Lower lobe of right lung (tissue), 2 donors: Measurements from ENCODE around the gene TBC1D19. TPM values are rescaled to one million over a fixed set of nuclear protein-coding genes. Genes with fewer than 3 reads are reported as not detected.

ENCODE experiments used
- ATAC-seq, 2 donors: fragments of 200-7000 bp; cut with Tn5 transposase; one replicate each; pipeline ENCODE4 v1.9.1; 2020 to 2022; ENCODE audit warnings: mild to moderate bottlenecking in 2 of 2, moderate library complexity in 2 of 2
- DNase-seq: peaks from one replicate; pipeline ENCODE4 v3.0.0-alpha.2; 2020
- H3K27ac ChIP-seq: fragments of 200-600 bp; one replicate; pipeline ENCODE4 v1.8.0; 2022
- H3K27me3 ChIP-seq: fragments of 200-600 bp; one replicate; pipeline ENCODE4 v1.8.0; 2022; ENCODE audit warnings: low read depth
- H3K36me3 ChIP-seq: fragments of 200-600 bp; one replicate; pipeline ENCODE4 v1.8.0; 2022; ENCODE audit warnings: mild to moderate bottlenecking
- H3K4me1 ChIP-seq: fragments of 200-600 bp; one replicate; pipeline ENCODE4 v1.8.0; 2022
- H3K4me3 ChIP-seq: fragments of 200-600 bp; one replicate; pipeline ENCODE4 v1.8.0; 2022; ENCODE audit warnings: mild to moderate bottlenecking
- H3K9me3 ChIP-seq: fragments of 200-600 bp; one replicate; pipeline ENCODE4 v1.8.0; 2022
- intact Hi-C: fragments of 100-400 bp; cut with DNase I; formaldehyde crosslinking; loops from one replicate; pipeline ENCODE4 v1.11.0; 2022
- total RNA-seq: library from RNA; stranded (reverse); fragmentation: NEBNext Ultra II Directional; extraction: Animal tissue kit (Norgen Biotek cat#: 25700); gene quantifications from one replicate; pipeline ENCODE4 v1.2.1, GENCODE V29; 2021
- TF ChIP-seq, protein P1 (sequence below): fragments of 200-600 bp; IDR thresholded peaks from one replicate; pipeline ENCODE4 v1.8.0; 2022; ENCODE audit warnings: antibody characterized with exemption, mild to moderate bottlenecking
- donor health status: DM: no; HTN: yes; CAD: no; lungs with severe emphysema.

The TBC1D19 gene
- total RNA-seq, 1 donor from 2014 or later = 12.5 TPM

- TF ChIP-seq, protein P1, sequence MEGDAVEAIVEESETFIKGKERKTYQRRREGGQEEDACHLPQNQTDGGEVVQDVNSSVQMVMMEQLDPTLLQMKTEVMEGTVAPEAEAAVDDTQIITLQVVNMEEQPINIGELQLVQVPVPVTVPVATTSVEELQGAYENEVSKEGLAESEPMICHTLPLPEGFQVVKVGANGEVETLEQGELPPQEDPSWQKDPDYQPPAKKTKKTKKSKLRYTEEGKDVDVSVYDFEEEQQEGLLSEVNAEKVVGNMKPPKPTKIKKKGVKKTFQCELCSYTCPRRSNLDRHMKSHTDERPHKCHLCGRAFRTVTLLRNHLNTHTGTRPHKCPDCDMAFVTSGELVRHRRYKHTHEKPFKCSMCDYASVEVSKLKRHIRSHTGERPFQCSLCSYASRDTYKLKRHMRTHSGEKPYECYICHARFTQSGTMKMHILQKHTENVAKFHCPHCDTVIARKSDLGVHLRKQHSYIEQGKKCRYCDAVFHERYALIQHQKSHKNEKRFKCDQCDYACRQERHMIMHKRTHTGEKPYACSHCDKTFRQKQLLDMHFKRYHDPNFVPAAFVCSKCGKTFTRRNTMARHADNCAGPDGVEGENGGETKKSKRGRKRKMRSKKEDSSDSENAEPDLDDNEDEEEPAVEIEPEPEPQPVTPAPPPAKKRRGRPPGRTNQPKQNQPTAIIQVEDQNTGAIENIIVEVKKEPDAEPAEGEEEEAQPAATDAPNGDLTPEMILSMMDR = no peak
- H3K36me3 ChIP-seq = no peaks in the 10 kb centered on the region
- intact Hi-C loops = no loop called here
- H3K4me1 ChIP-seq = no peaks in the 10 kb centered on the region
- DNase-seq (no peak), ATAC-seq (no peak)
- no peaks in the 10 kb centered on the region for H3K27me3 ChIP-seq
- H3K27ac ChIP-seq = no peak overlapping the region
- H3K9me3 ChIP-seq = no peaks in the 10 kb centered on the region
- no peak overlapping the region for H3K4me3 ChIP-seq
These were observed 117.9 kb downstream of the TBC1D19 start for GRCh38 chr4:26701786-26702227.

DNA sequence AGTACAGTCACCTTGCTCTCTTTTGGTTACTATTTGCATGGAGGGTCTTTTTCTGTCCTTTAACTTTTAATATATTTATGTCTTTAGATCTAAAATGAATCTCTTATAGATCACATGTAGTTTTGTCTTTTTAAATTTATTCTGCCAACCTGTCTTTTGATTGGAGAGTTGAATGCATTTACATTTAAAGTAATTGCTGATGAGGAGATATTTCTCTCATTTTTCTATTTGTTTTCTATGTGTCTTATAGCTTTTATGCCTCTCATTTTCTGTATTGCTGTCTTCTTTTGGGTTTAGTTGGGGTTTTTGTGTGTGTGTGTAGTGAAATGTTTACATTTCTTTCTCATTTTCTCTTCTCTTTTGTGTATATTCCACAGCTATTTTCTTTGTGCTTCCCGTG lies 123.5 kb downstream of the TBC1D19 start:
- TF ChIP-seq, protein P1 = no peak
- no peaks in the 10 kb centered on the region for H3K27me3 ChIP-seq
- intact Hi-C loops = no loop called here
- DNase-seq (no peak), ATAC-seq (no peak)
- no peaks in the 10 kb centered on the region for H3K4me1 ChIP-seq
- H3K27ac ChIP-seq = no peak overlapping the region
- H3K9me3 ChIP-seq = no peaks in the 10 kb centered on the region
- no peaks in the 10 kb centered on the region for H3K36me3 ChIP-seq
- no peak overlapping the region for H3K4me3 ChIP-seq

GRCh38 chr4:26709246-26709645 lies 125.4 kb downstream of the TBC1D19 start:
- H3K27ac ChIP-seq = no peak overlapping the region
- no peak overlapping the region for H3K4me3 ChIP-seq
- no peaks in the 10 kb centered on the region for H3K9me3 ChIP-seq
- intact Hi-C loops = no loop called here
- H3K4me1 ChIP-seq = no peaks in the 10 kb centered on the region
- TF ChIP-seq, protein P1 = no peak
- no peaks in the 10 kb centered on the region for H3K27me3 ChIP-seq
- no peaks in the 10 kb centered on the region for H3K36me3 ChIP-seq
- DNase-seq (no peak), ATAC-seq (no peak)

- Histone ChIP-seq H3K4me3 (no peak overlapping the region), H3K36me3 (no peaks in the 10 kb centered on the region), H3K27ac (no peak overlapping the region), H3K27me3 (no peaks in the 10 kb centered on the region), H3K9me3 (no peaks in the 10 kb centered on the region), H3K4me1 (no peaks in the 10 kb centered on the region)
- TF ChIP-seq, protein P1 = no peak
- intact Hi-C loops = no loop called here
- no peak for ATAC-seq
- no peak for DNase-seq
These were observed 129.8 kb downstream of the TBC1D19 start for GRCh38 chr4:26713563-26714151.

GRCh38 chr4:26715636-26716242 lies 131.9 kb downstream of the TBC1D19 start:
- intact Hi-C loops = no loop called here
- DNase-seq = no peak
- ATAC-seq = no peak
- Histone ChIP-seq H3K4me1 (no peaks in the 10 kb centered on the region), H3K36me3 (no peaks in the 10 kb centered on the region), H3K27ac (no peak overlapping the region), H3K4me3 (no peak overlapping the region), H3K9me3 (no peaks in the 10 kb centered on the region), H3K27me3 (no peaks in the 10 kb centered on the region)
- TF ChIP-seq, protein P1 = no peak
